ENCODE results near the gene PURB. TPM values are rescaled to one million over a fixed set of nuclear protein-coding genes. Genes with fewer than 3 reads are reported as not detected.

The PURB gene
- total and polyA plus RNA-seq, 10 of the 15 experiments (the other 5 are each of a cell fraction or from before 2014, with no cell fraction given), result 0.77 to 18.6 (median 8.9) TPM

DNA sequence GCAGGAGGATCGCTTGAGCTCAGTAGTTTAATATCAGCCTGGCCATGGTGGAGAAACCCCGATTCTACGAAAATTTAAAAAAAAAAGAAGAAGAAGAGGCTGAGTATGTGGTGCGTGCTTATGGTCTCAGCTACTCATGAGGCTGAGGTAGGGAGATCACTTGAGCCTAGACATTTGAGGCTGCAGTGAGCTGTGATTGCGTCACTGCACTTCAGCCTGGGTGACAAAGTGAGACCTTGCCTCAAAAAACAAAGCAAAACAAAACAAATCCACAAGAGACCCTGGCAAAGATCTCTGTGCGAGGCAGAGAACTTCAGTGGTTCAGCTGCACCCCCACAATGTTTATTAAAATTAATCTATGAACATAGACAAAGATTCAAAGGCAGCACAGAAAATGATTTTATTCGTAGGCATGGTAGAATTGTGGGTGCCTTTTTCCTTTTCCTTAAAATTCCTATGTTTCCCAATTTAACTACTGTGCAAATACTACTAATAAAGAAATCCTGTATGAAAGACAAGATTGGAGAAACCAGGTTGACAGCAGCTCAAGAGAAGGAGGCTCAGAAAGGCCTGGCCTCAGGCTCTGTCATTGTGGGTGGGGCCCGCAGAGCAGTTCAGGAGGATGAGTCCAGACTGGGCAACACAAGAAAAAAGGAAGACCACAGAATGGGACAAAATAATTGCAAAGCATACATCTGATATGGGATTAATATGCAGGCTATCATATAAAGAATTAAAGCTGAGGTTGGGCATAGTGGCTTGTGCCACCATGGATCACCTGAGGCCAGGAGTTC lies 24.5 kb upstream of the PURB start:
- H3K9me3 ChIP-seq (replicated peaks; ENCODE audit: control insufficient read depth, insufficient read depth, low read length), result no peaks in the 10 kb centered on the region
- no peak for ATAC-seq
- TF ChIP-seq, protein P1, sequence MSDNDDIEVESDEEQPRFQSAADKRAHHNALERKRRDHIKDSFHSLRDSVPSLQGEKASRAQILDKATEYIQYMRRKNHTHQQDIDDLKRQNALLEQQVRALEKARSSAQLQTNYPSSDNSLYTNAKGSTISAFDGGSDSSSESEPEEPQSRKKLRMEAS (IDR thresholded peaks at IDR 0.05; ENCODE audit: low read depth, low read length), result no peak
- no peak for TF ChIP-seq IRF5 (IDR thresholded peaks at IDR 0.05; ENCODE audit: borderline replicate concordance)
- TF ChIP-seq ZNF24 (IDR thresholded peaks at IDR 0.05), result no peak
- no peak for TF ChIP-seq NFYA (IDR thresholded peaks at IDR 0.05; ENCODE audit: borderline replicate concordance, low read depth, low read length)
- TF ChIP-seq BACH1 (IDR thresholded peaks at IDR 0.05; ENCODE audit: borderline replicate concordance), result no peak
- TF ChIP-seq, protein P2, sequence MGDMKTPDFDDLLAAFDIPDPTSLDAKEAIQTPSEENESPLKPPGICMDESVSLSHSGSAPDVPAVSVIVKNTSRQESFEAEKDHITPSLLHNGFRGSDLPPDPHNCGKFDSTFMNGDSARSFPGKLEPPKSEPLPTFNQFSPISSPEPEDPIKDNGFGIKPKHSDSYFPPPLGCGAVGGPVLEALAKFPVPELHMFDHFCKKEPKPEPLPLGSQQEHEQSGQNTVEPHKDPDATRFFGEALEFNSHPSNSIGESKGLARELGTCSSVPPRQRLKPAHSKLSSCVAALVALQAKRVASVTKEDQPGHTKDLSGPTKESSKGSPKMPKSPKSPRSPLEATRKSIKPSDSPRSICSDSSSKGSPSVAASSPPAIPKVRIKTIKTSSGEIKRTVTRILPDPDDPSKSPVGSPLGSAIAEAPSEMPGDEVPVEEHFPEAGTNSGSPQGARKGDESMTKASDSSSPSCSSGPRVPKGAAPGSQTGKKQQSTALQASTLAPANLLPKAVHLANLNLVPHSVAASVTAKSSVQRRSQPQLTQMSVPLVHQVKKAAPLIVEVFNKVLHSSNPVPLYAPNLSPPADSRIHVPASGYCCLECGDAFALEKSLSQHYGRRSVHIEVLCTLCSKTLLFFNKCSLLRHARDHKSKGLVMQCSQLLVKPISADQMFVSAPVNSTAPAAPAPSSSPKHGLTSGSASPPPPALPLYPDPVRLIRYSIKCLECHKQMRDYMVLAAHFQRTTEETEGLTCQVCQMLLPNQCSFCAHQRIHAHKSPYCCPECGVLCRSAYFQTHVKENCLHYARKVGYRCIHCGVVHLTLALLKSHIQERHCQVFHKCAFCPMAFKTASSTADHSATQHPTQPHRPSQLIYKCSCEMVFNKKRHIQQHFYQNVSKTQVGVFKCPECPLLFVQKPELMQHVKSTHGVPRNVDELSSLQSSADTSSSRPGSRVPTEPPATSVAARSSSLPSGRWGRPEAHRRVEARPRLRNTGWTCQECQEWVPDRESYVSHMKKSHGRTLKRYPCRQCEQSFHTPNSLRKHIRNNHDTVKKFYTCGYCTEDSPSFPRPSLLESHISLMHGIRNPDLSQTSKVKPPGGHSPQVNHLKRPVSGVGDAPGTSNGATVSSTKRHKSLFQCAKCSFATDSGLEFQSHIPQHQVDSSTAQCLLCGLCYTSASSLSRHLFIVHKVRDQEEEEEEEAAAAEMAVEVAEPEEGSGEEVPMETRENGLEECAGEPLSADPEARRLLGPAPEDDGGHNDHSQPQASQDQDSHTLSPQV (IDR thresholded peaks at IDR 0.05), result no peak
- no peak for TF ChIP-seq RELA (IDR thresholded peaks at IDR 0.05; ENCODE audit: borderline replicate concordance, partially characterized antibody)
- no peak for TF ChIP-seq ETV6 (conservative IDR thresholded peaks at IDR 0.05 in 1 of 2, IDR thresholded peaks at IDR 0.05 in 1 of 2; ENCODE audit: borderline replicate concordance in 1 of 2, low read depth in 1 of 2)
- TF ChIP-seq RBBP5 (conservative IDR thresholded peaks at IDR 0.05), result no peak
- TF ChIP-seq CREB1 (IDR thresholded peaks at IDR 0.05; ENCODE audit: low read depth), result no peak
- no peak for TF ChIP-seq IKZF1 (conservative IDR thresholded peaks at IDR 0.05)
- no peak for TF ChIP-seq ATF3 (IDR thresholded peaks at IDR 0.05; ENCODE audit: borderline replicate concordance, extremely low read depth, low read depth, low read length)
- no peak for TF ChIP-seq MEF2B (IDR thresholded peaks at IDR 0.05; ENCODE audit: partially characterized antibody, poor library complexity, severe bottlenecking)
- TF ChIP-seq, protein P3, sequence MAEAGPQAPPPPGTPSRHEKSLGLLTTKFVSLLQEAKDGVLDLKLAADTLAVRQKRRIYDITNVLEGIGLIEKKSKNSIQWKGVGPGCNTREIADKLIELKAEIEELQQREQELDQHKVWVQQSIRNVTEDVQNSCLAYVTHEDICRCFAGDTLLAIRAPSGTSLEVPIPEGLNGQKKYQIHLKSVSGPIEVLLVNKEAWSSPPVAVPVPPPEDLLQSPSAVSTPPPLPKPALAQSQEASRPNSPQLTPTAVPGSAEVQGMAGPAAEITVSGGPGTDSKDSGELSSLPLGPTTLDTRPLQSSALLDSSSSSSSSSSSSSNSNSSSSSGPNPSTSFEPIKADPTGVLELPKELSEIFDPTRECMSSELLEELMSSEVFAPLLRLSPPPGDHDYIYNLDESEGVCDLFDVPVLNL (IDR thresholded peaks at IDR 0.05; ENCODE audit: low read depth, low read length), result no peak
- no peak overlapping the region for H2AFZ ChIP-seq (ENCODE audit: control insufficient read depth, low read depth, low read length)
- in situ Hi-C loops (cut with MboI), result no loop called here
- no peaks in the 10 kb centered on the region for H3K4me1 ChIP-seq (ENCODE audit: control insufficient read depth, insufficient read depth, low read length)
- no peak overlapping the region for H3K27ac ChIP-seq (ENCODE audit: control insufficient read depth, insufficient read depth)
- CTCF ChIA-PET, result interaction anchor here (1.0 to 1.4 kb wide), 2 partner anchors 10 to 51 kb away, joined by 3 read pairs; no protein-coding TSS in a partner anchor
- no peaks in the 10 kb centered on the region for H3K27me3 ChIP-seq (replicated peaks in 1 of 2; ENCODE audit: control insufficient read depth in 2 of 2, insufficient read depth in 2 of 2, low read length in 1 of 2)
- intact Hi-C loops (cut with micrococcal nuclease; ENCODE audit: unreplicated experiment), result no loop called here
- no peak overlapping the region for H3K4me2 ChIP-seq (ENCODE audit: control insufficient read depth, insufficient read depth)
- no peak overlapping the region for H3K9ac ChIP-seq (ENCODE audit: control insufficient read depth, insufficient read depth, low read length)
- 69% methylated on average over 8 of the region's 8 CpGs for WGBS (ENCODE audit: insufficient coverage, insufficient replicate concordance, low lambda C conversion rate, missing lambda C conversion rate)
- RAD21 ChIA-PET (ENCODE audit: unreplicated experiment), result no interaction called here
- no peak for FAIRE-seq
- H3K79me2 ChIP-seq (ENCODE audit: control insufficient read depth, insufficient read depth, low read length), result no peaks in the 10 kb centered on the region
- no peaks in the 10 kb centered on the region for H4K20me1 ChIP-seq (ENCODE audit: control insufficient read depth, insufficient read depth)
- SMC1A ChIA-PET (ENCODE audit: uncharacterized antibody, unreplicated experiment), result interaction anchor here (1.1 kb wide), 1 partner anchor 18 kb away, joined by 4 read pairs; no protein-coding TSS in a partner anchor
- no peak overlapping the region for H3K4me3 ChIP-seq
- POLR2A ChIA-PET, result no interaction called here
- BruUV-seq (replicated peaks), result no TSS peak
- no peaks in the 10 kb centered on the region for H3K36me3 ChIP-seq (ENCODE audit: control insufficient read depth in 2 of 2, insufficient read depth in 2 of 2, low read length in 1 of 2)
- no peak for DNase-seq (ENCODE audit: low read depth, low spot score)
